Panc1 (cell line): ENCODE data around the gene COL1A2. TPM values are rescaled to one million over a fixed set of nuclear protein-coding genes. Genes with fewer than 3 reads are reported as not detected.

Experiments
- ATAC-seq: fragments of 200-7000 bp; cut with Tn5 transposase; 2 replicates; pipeline ENCODE4 v1.9.1; 2020; ENCODE audit warnings: mild to moderate bottlenecking, moderate library complexity
- BruUV-seq: library from RNA; stranded (reverse); fragments of 400-500 nt; replicated peaks from 2 replicates; lab custom pipeline; 2021; lab: Mats Ljungman, UMichigan
- CTCF ChIA-PET: fragments of 300-600 bp; sonication (Branson Sonifier 250); formaldehyde crosslinking; loops from one replicate; lab custom pipeline; 2022; ENCODE audit warnings: antibody characterized with exemption; lab: Charles Lee
- POLR2A ChIA-PET: fragments of 300-600 bp; sonication (Branson Sonifier 250); formaldehyde crosslinking; loops from one replicate; lab custom pipeline; 2022; ENCODE audit warnings: antibody characterized with exemption; lab: Charles Lee
- DNase-seq: peaks from one replicate; pipeline ENCODE4 v3.0.0-alpha.2; 2010; ENCODE audit warnings: low read depth, low spot score
- H3K27ac ChIP-seq: 2 replicates; pipeline ENCODE4 v1.5.1; 2011; ENCODE audit warnings: mild to moderate bottlenecking, low read length, inconsistent platforms
- H3K27me3 ChIP-seq: fragments of 200-500 bp; sonication (Bioruptor generic); 2 replicates; pipeline ENCODE4 v1.6.0; 2014; ENCODE audit warnings: low read length, inconsistent platforms; ENCODE audit not compliant: control insufficient read depth, insufficient read depth
- H3K36me3 ChIP-seq: fragments of 200-500 bp; sonication (Bioruptor generic); 2 replicates; pipeline ENCODE4 v1.5.1; 2014; ENCODE audit warnings: inconsistent platforms, mild to moderate bottlenecking, low read length, moderate library complexity; ENCODE audit not compliant: control insufficient read depth, insufficient read depth
- H3K4me1 ChIP-seq: 2 replicates; pipeline ENCODE4 v1.5.1; 2011; ENCODE audit warnings: inconsistent platforms, mild to moderate bottlenecking, low read length, moderate library complexity; ENCODE audit not compliant: control insufficient read depth, insufficient read depth
- H3K4me3 ChIP-seq, 2 experiments: 2 replicates each; pipeline ENCODE4 v1.5.1; 2011 to 2012; ENCODE audit warnings: low read depth in 2 of 2, low read length in 2 of 2, mild to moderate bottlenecking in 2 of 2, inconsistent platforms in 1 of 2, moderate library complexity in 1 of 2
- H3K9me3 ChIP-seq: fragments of 200-500 bp; sonication (Bioruptor generic); 2 replicates; pipeline ENCODE4 v1.5.1; 2014; ENCODE audit warnings: low read depth, mild to moderate bottlenecking, inconsistent platforms, low read length, moderate library complexity; ENCODE audit not compliant: control insufficient read depth, insufficient read depth
- POLR2AphosphoS5 ChIP-seq: IDR thresholded peaks from 2 replicates; pipeline ENCODE4 v1.6.1; 2012; ENCODE audit warnings: mild to moderate bottlenecking, low read depth, low read length, moderate library complexity
- SIN3A ChIP-seq: IDR thresholded peaks from 2 replicates; pipeline ENCODE4 v1.6.1; 2012; ENCODE audit warnings: low read depth, mild to moderate bottlenecking, low read length, moderate library complexity, borderline replicate concordance; ENCODE audit not compliant: insufficient read depth
- TCF7L2 ChIP-seq: IDR thresholded peaks from 2 replicates; pipeline ENCODE4 v1.6.1; 2011; ENCODE audit warnings: mild to moderate bottlenecking, low read depth, low read length, inconsistent platforms
- in situ Hi-C: cut with HindIII; loops from 2 replicates; pipeline ENCODE4 v1.10.0; 2016; ENCODE audit warnings: low sequenced_read_pairs, low pct_unique_long_range_greater_than_20kb
- intact Hi-C: fragments of 100-400 bp; cut with micrococcal nuclease; formaldehyde crosslinking; loops from one replicate; pipeline ENCODE4 v1.10.0; 2022; ENCODE audit not compliant: unreplicated experiment
- total RNA-seq: library from RNA; stranded (reverse); gene quantifications from one replicate; pipeline ENCODE4 v1.2.1, GENCODE V29; 2021; ENCODE audit not compliant: unreplicated experiment
- TF ChIP-seq, protein P1 (sequence below), 2 experiments: IDR thresholded peaks; 2 replicates each; pipeline ENCODE4 v1.6.1; 2011 to 2012; ENCODE audit warnings: low read depth in 2 of 2, control low read depth in 1 of 2, low read length in 1 of 2, mild to moderate bottlenecking in 1 of 2, moderate library complexity in 1 of 2; ENCODE audit not compliant: insufficient read depth in 1 of 2
- TF ChIP-seq, protein P2 (sequence below): fragments of 450-650 bp; IDR thresholded peaks from 2 replicates; pipeline ENCODE4 v1.5.1; 2017; ENCODE audit warnings: mild to moderate bottlenecking

Gene COL1A2
- total RNA-seq, 1 experiment from 2014 or later: 1.3 TPM

DNA sequence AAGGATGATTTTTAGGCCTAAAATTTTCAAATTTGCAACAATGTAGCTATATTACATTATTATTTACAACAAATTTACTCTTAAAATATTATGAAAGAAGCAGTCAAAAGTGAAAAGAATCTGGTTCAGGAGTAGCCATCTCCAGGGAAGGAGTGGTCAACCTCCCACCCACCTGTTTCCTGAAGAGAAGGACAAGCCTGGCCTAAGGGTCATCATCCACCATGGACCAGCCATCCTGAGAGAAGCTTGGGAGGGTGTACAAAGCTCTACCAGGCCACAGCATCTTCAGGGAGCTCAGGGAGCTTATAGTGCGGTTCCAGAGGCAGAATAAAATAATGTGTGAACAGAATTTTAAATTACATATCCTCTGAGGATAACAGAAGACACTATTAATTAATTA, 38.1 kb downstream of the COL1A2 start:
- ChIA-PET CTCF (no interaction called here), POLR2A (no interaction called here)
- in situ Hi-C loops (no loop called here), intact Hi-C loops (no loop called here)
- no peaks in the 10 kb centered on the region; the same call in 1 of the 2 replicates for H3K27me3 ChIP-seq
- no peak overlapping the region for H3K4me3 ChIP-seq
- TF ChIP-seq, protein P1, sequence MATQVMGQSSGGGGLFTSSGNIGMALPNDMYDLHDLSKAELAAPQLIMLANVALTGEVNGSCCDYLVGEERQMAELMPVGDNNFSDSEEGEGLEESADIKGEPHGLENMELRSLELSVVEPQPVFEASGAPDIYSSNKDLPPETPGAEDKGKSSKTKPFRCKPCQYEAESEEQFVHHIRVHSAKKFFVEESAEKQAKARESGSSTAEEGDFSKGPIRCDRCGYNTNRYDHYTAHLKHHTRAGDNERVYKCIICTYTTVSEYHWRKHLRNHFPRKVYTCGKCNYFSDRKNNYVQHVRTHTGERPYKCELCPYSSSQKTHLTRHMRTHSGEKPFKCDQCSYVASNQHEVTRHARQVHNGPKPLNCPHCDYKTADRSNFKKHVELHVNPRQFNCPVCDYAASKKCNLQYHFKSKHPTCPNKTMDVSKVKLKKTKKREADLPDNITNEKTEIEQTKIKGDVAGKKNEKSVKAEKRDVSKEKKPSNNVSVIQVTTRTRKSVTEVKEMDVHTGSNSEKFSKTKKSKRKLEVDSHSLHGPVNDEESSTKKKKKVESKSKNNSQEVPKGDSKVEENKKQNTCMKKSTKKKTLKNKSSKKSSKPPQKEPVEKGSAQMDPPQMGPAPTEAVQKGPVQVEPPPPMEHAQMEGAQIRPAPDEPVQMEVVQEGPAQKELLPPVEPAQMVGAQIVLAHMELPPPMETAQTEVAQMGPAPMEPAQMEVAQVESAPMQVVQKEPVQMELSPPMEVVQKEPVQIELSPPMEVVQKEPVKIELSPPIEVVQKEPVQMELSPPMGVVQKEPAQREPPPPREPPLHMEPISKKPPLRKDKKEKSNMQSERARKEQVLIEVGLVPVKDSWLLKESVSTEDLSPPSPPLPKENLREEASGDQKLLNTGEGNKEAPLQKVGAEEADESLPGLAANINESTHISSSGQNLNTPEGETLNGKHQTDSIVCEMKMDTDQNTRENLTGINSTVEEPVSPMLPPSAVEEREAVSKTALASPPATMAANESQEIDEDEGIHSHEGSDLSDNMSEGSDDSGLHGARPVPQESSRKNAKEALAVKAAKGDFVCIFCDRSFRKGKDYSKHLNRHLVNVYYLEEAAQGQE (IDR thresholded peaks at IDR 0.05; ENCODE audit: insufficient read depth in 1 of 2, low read depth in 2 of 2, low read length in 1 of 2): no peak
- TF ChIP-seq POLR2AphosphoS5: no peak
- TF ChIP-seq, protein P2, sequence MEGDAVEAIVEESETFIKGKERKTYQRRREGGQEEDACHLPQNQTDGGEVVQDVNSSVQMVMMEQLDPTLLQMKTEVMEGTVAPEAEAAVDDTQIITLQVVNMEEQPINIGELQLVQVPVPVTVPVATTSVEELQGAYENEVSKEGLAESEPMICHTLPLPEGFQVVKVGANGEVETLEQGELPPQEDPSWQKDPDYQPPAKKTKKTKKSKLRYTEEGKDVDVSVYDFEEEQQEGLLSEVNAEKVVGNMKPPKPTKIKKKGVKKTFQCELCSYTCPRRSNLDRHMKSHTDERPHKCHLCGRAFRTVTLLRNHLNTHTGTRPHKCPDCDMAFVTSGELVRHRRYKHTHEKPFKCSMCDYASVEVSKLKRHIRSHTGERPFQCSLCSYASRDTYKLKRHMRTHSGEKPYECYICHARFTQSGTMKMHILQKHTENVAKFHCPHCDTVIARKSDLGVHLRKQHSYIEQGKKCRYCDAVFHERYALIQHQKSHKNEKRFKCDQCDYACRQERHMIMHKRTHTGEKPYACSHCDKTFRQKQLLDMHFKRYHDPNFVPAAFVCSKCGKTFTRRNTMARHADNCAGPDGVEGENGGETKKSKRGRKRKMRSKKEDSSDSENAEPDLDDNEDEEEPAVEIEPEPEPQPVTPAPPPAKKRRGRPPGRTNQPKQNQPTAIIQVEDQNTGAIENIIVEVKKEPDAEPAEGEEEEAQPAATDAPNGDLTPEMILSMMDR: no peak
- TF ChIP-seq TCF7L2: no peak
- TF ChIP-seq SIN3A: no peak
- H3K36me3 ChIP-seq: no peaks in the 10 kb centered on the region
- no TSS peak for BruUV-seq
- no peaks in the 10 kb centered on the region for H3K9me3 ChIP-seq
- ATAC-seq (no peak), DNase-seq (no peak)
- H3K4me1 ChIP-seq: no peaks in the 10 kb centered on the region
- H3K27ac ChIP-seq: no peak overlapping the region

DNA sequence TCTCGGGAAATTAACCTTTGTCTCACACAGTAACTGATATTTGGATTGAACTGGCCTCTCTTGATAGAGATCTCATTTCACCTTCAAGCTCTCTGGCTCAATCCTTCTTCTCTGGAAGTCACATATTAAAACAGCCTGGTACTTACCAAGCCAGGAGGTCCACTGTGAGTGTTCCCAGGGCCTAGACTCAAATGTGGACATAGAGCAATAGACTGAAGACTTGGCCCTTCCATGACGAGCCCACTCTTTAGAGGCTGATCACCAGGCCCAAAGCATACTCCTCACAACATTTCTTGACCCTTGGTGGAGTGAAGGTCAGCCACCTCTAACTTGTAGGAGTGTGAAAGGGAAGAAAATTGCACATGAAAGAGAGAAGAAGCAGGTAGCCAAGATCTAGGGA, 38.5 kb downstream of the COL1A2 start:
- BruUV-seq: no TSS peak
- no peaks in the 10 kb centered on the region; the same call in 1 of the 2 replicates for H3K27me3 ChIP-seq
- in situ Hi-C loops: no loop called here
- ChIA-PET POLR2A (no interaction called here), CTCF (no interaction called here)
- intact Hi-C loops: no loop called here
- no peak overlapping the region for H3K27ac ChIP-seq
- no peaks in the 10 kb centered on the region for H3K9me3 ChIP-seq
- H3K4me3 ChIP-seq: no peak overlapping the region
- H3K4me1 ChIP-seq: no peaks in the 10 kb centered on the region
- no peaks in the 10 kb centered on the region for H3K36me3 ChIP-seq
- ATAC-seq (no peak), DNase-seq (no peak)
- no peak for TF ChIP-seq POLR2AphosphoS5
- TF ChIP-seq, protein P2: no peak
